ENCODE results near the gene RPL3. TPM values are rescaled to one million over a fixed set of nuclear protein-coding genes. Genes with fewer than 3 reads are reported as not detected.

Gene RPL3
- total and polyA plus RNA-seq, 2 experiments from 2014 or later, result 1,044 to 2,461 TPM

GRCh38 chr22:39349967-39350726, 30.7 kb upstream of the RPL3 start, which contains the start of gene SYNGR1:
SYNGR1 (plus strand) TSS chr22:39349991; CDS start chr22:39350011, 20 bp downstream.
- H3K4me2 ChIP-seq, result peak within 1 kb of the TSS; percentile 95
- peak within 1 kb of the TSS; percentile 81 for H2AFZ ChIP-seq
- peaks cover 17% of the 10 kb centered on the region for H3K4me1 ChIP-seq (ENCODE audit: insufficient read depth)
- H3K27ac ChIP-seq, result peak within 1 kb of the TSS; percentile 66
- peaks cover 3% of the 10 kb centered on the region for H4K20me1 ChIP-seq (ENCODE audit: insufficient read depth, poor library complexity, severe bottlenecking)
- TF ChIP-seq, protein P1, sequence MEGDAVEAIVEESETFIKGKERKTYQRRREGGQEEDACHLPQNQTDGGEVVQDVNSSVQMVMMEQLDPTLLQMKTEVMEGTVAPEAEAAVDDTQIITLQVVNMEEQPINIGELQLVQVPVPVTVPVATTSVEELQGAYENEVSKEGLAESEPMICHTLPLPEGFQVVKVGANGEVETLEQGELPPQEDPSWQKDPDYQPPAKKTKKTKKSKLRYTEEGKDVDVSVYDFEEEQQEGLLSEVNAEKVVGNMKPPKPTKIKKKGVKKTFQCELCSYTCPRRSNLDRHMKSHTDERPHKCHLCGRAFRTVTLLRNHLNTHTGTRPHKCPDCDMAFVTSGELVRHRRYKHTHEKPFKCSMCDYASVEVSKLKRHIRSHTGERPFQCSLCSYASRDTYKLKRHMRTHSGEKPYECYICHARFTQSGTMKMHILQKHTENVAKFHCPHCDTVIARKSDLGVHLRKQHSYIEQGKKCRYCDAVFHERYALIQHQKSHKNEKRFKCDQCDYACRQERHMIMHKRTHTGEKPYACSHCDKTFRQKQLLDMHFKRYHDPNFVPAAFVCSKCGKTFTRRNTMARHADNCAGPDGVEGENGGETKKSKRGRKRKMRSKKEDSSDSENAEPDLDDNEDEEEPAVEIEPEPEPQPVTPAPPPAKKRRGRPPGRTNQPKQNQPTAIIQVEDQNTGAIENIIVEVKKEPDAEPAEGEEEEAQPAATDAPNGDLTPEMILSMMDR (IDR thresholded peaks at IDR 0.05; ENCODE audit: poor library complexity), result no peak
- TF ChIP-seq EZH2 (IDR thresholded peaks at IDR 0.05; ENCODE audit: borderline replicate concordance) (no peak), EZH2phosphoT487 (IDR thresholded peaks at IDR 0.05; ENCODE audit: low read depth, severe bottlenecking, unreplicated experiment) (no peak)
- H3K9me2 ChIP-seq (replicated peaks; ENCODE audit: insufficient read depth), result no peaks in the 10 kb centered on the region
- DNase-seq (ENCODE audit: low spot score), result peak; percentile 46
- WGBS (ENCODE audit: low lambda C conversion rate, missing lambda C conversion rate), result 12% methylated on average over 21 of the region's 87 CpGs
- peak within 1 kb of the TSS; percentile 80 for H3K4me3 ChIP-seq
- peaks cover 40% of the 10 kb centered on the region for H3K79me2 ChIP-seq
- H3K27me3 ChIP-seq, result no peaks in the 10 kb centered on the region
- H3K36me3 ChIP-seq (replicated peaks; ENCODE audit: insufficient read depth, low read depth), result no peaks in the 10 kb centered on the region
- H3K9me3 ChIP-seq (ENCODE audit: low read depth), result no peaks in the 10 kb centered on the region

DNA sequence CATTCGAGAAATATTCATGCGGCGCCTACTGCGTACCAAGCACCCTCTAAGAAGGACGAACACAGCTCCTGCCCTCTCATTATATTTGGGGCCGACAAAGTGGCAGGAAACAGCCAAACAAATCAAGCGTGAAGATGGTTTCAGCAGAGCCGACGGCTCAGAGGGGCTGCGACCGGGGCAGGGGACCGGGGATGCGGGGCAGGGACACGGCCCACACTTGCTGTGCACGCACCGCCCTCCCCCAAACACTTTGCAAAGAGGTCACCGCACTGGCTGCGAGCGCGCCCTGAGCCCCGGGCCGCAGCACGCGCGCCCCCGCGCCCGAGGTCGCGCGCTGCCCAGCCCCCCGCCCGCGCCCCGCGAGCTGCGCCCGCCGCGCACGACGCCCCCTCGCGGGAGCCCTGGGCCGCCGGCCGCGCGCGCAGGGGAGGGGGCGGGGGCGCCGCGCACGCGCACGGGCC, 30.1 kb upstream of the RPL3 start:
- Histone ChIP-seq H3K27ac (peak overlapping the region; percentile 56), H3K9me3 (ENCODE audit: low read depth) (no peaks in the 10 kb centered on the region), H4K20me1 (ENCODE audit: insufficient read depth, poor library complexity, severe bottlenecking) (no peaks in the 10 kb centered on the region), H3K9me2 (replicated peaks; ENCODE audit: insufficient read depth) (no peaks in the 10 kb centered on the region), H3K4me3 (peak overlapping the region; percentile 47), H3K79me2 (peaks cover 40% of the 10 kb centered on the region), H3K27me3 (no peaks in the 10 kb centered on the region), H3K4me2 (peak overlapping the region; percentile 95), H2AFZ (peak overlapping the region; percentile 81), H3K4me1 (ENCODE audit: insufficient read depth) (peaks cover 17% of the 10 kb centered on the region), H3K36me3 (replicated peaks; ENCODE audit: insufficient read depth, low read depth) (no peaks in the 10 kb centered on the region)
- peak; percentile 81 for DNase-seq (ENCODE audit: low spot score)
- TF ChIP-seq EZH2 (IDR thresholded peaks at IDR 0.05; ENCODE audit: borderline replicate concordance) (no peak), EZH2phosphoT487 (IDR thresholded peaks at IDR 0.05; ENCODE audit: low read depth, severe bottlenecking, unreplicated experiment) (no peak)
- TF ChIP-seq, protein P1 (IDR thresholded peaks at IDR 0.05; ENCODE audit: poor library complexity), result no peak
- WGBS (ENCODE audit: low lambda C conversion rate, missing lambda C conversion rate), result 5% methylated on average over 15 of the region's 57 CpGs

GRCh38 chr22:39348909-39349505, 29.6 kb upstream of the RPL3 start:
- Histone ChIP-seq H3K27ac (peak overlapping the region; percentile 56), H3K36me3 (replicated peaks; ENCODE audit: insufficient read depth, low read depth) (no peaks in the 10 kb centered on the region), H3K9me3 (ENCODE audit: low read depth) (no peaks in the 10 kb centered on the region), H2AFZ (peak overlapping the region; percentile 81), H4K20me1 (ENCODE audit: insufficient read depth, poor library complexity, severe bottlenecking) (no peaks in the 10 kb centered on the region), H3K79me2 (peaks cover 40% of the 10 kb centered on the region), H3K9me2 (replicated peaks; ENCODE audit: insufficient read depth) (no peaks in the 10 kb centered on the region), H3K4me1 (ENCODE audit: insufficient read depth) (peaks cover 17% of the 10 kb centered on the region), H3K4me3 (peak overlapping the region; percentile 47), H3K27me3 (no peaks in the 10 kb centered on the region), H3K4me2 (peak overlapping the region; percentile 93)
- WGBS (ENCODE audit: low lambda C conversion rate, missing lambda C conversion rate), result 30% methylated on average over 7 of the region's 11 CpGs
- TF ChIP-seq EZH2 (IDR thresholded peaks at IDR 0.05; ENCODE audit: borderline replicate concordance) (no peak), EZH2phosphoT487 (IDR thresholded peaks at IDR 0.05; ENCODE audit: low read depth, severe bottlenecking, unreplicated experiment) (no peak)
- TF ChIP-seq, protein P1 (IDR thresholded peaks at IDR 0.05; ENCODE audit: poor library complexity), result no peak
- DNase-seq (ENCODE audit: low spot score), result peak; percentile 35
